Prostate gland (tissue), 2 donors: ENCODE data around the gene COG5. TPM values are rescaled to one million over a fixed set of nuclear protein-coding genes. Genes with fewer than 3 reads are reported as not detected.

ENCODE experiments used
- DNase-seq: peaks from one replicate; pipeline ENCODE4 v3.0.0-alpha.2; 2019; ENCODE audit warnings: low spot score
- H3K27ac ChIP-seq, 2 donors: fragments of 200-600 bp; sonication (generic); 2 replicates each; pipeline ENCODE4 v1.5.1; 2017 to 2019
- H3K27me3 ChIP-seq: fragments of 200-600 bp; sonication (generic); replicated peaks from 2 replicates; pipeline ENCODE4 v1.5.1; 2019; ENCODE audit not compliant: insufficient read depth
- H3K36me3 ChIP-seq, 2 donors: fragments of 200-600 bp; sonication (generic); 1 replicate in 1 of 2; 2 replicates in 1 of 2; pipeline versions ENCODE4 v1.5.1 to v1.8.1; 2017 to 2019
- H3K4me1 ChIP-seq: fragments of 200-600 bp; sonication (generic); replicated peaks from 2 replicates; pipeline ENCODE4 v1.5.1; 2019
- H3K4me3 ChIP-seq, 2 donors: fragments of 200-600 bp; sonication (generic); 2 replicates each; pipeline ENCODE4 v1.5.1; 2017 to 2019
- H3K9me3 ChIP-seq: fragments of 200-600 bp; sonication (generic); 2 replicates; pipeline ENCODE4 v1.5.1; 2017
- POLR2A ChIP-seq: fragments of 450-650 bp; IDR thresholded peaks from one replicate; pipeline ENCODE4 v1.6.1; 2016; ENCODE audit warnings: antibody characterized with exemption, mild to moderate bottlenecking
- POLR2AphosphoS5 ChIP-seq: sonication (generic); formaldehyde crosslinking; IDR thresholded peaks from one replicate; pipeline ENCODE4 v1.6.1; 2017; ENCODE audit warnings: antibody characterized with exemption
- WGBS: methylation state at CpG from one replicate; pipeline ENCODE4 v1.1.5; 2018; 5-methylcytosine and 5-hydroxymethylcytosine counted together
- intact Hi-C: fragments of 100-400 bp; cut with DNase I; formaldehyde crosslinking; loops from one replicate; pipeline ENCODE4 v1.14.2; 2022
- total RNA-seq, 2 donors: library from RNA; depleted of rRNA; stranded (reverse); fragments of >200 nt; gene quantifications; one replicate each; pipeline ENCODE4 v1.1.0, GENCODE V29; 2016
- TF ChIP-seq, protein P1 (sequence below), 4 experiments: fragments of 200-600 bp in 2 of 4; fragments of 450-650 bp in 2 of 4; sonication (generic) in 2 of 4; IDR thresholded peaks; 1 replicate in 3 of 4; 2 replicates in 1 of 4; pipeline ENCODE4 v1.5.1; 2016 to 2019; ENCODE audit warnings: antibody characterized with exemption in 4 of 4, mild to moderate bottlenecking in 2 of 4, moderate library complexity in 2 of 4

COG5 gene
- total RNA-seq, 2 donors from 2014 or later, result 35.1 to 86.4 TPM

DNA sequence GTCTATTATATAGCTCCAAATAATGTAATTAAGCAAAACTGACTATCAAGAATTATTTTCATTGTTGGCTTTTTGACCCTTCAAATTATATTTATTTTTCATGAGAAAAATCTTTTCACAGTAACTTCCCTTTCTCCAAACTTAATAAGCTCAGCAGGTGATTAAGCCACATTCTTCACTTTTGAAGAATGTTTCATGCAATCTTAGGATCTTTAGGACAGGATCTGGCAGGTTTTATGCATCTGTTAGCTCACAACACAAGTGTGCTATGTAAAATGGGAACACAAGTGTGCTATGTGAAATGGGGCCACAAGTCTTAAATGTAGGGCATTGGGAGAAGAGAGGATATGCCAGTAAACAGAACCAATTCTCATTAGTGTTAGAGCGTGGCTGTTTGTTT, 42.6 kb upstream of the COG5 start:
- H3K4me3 ChIP-seq, result no peak overlapping the region
- 84% methylated on average over 1 of the region's 1 CpG for WGBS
- H3K36me3 ChIP-seq, result no peaks in the 10 kb centered on the region
- no peak for DNase-seq
- H3K9me3 ChIP-seq, result no peaks in the 10 kb centered on the region
- no peaks in the 10 kb centered on the region for H3K27me3 ChIP-seq
- H3K4me1 ChIP-seq, result no peaks in the 10 kb centered on the region
- intact Hi-C loops, result no loop called here
- H3K27ac ChIP-seq, result no peak overlapping the region
- no peak for TF ChIP-seq POLR2AphosphoS5
- TF ChIP-seq, protein P1, sequence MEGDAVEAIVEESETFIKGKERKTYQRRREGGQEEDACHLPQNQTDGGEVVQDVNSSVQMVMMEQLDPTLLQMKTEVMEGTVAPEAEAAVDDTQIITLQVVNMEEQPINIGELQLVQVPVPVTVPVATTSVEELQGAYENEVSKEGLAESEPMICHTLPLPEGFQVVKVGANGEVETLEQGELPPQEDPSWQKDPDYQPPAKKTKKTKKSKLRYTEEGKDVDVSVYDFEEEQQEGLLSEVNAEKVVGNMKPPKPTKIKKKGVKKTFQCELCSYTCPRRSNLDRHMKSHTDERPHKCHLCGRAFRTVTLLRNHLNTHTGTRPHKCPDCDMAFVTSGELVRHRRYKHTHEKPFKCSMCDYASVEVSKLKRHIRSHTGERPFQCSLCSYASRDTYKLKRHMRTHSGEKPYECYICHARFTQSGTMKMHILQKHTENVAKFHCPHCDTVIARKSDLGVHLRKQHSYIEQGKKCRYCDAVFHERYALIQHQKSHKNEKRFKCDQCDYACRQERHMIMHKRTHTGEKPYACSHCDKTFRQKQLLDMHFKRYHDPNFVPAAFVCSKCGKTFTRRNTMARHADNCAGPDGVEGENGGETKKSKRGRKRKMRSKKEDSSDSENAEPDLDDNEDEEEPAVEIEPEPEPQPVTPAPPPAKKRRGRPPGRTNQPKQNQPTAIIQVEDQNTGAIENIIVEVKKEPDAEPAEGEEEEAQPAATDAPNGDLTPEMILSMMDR (IDR thresholded peaks at IDR 0.05), result no peak
- TF ChIP-seq POLR2A, result no peak

DNA sequence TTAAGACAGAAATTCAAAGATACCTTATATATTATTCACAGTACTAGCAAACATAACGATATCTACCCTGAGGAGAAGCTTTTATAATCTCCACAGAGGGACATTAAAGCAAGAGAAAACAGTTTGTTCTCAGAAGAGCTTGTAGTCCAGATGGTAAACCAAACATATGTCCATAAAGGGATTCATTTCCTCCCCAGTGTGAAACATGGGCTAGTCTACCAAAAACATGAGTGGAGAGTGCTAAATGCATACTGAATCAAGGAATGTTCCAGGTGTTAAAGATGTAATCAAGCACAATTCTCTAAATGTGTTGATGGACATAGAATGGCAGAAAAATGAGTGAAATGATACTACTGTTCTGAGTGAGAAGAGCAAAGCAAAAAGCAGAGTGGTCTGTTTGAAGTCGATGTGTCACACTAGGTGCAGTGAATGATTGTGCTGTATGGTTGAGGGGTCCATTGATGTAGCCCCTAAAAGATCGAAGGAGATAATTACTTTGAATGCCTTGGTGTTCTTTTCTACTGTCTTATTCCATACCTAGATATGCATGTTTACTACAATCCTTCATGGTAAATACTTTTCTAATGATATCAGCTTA, 41.6 kb upstream of the COG5 start:
- Histone ChIP-seq H3K27ac (no peak overlapping the region), H3K4me3 (no peak overlapping the region), H3K4me1 (no peaks in the 10 kb centered on the region), H3K36me3 (no peaks in the 10 kb centered on the region), H3K27me3 (no peaks in the 10 kb centered on the region), H3K9me3 (no peaks in the 10 kb centered on the region)
- intact Hi-C loops, result no loop called here
- 80% methylated on average over 3 of the region's 3 CpGs for WGBS
- no peak for DNase-seq
- TF ChIP-seq, protein P1 (IDR thresholded peaks at IDR 0.05), result no peak
- TF ChIP-seq POLR2A (no peak), POLR2AphosphoS5 (no peak)

DNA sequence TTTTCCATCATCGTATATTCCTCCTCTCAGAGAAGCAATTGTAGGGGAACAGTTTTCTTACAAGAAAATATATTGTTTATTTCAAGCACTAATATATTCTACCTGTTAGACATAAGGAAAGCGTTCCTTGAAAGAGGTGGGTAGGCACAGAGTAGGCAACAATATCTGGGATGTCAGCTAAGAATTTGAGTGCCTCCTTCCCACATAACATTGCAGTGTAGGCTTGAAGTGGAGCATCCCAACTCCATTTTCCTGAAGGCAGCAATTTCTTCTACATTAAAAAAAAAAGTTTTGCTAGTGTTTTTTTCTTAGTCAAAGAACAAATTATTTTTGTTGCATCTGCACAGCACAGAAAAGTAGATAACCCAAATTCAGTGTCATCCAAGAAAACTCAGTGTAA, 37.1 kb upstream of the COG5 start:
- Histone ChIP-seq H3K27ac (no peak overlapping the region), H3K9me3 (no peaks in the 10 kb centered on the region), H3K27me3 (no peaks in the 10 kb centered on the region), H3K36me3 (no peaks in the 10 kb centered on the region), H3K4me3 (no peak overlapping the region), H3K4me1 (peaks cover 5% of the 10 kb centered on the region)
- intact Hi-C loops, result no loop called here
- no peak for DNase-seq
- 90% methylated on average over 2 of the region's 2 CpGs for WGBS
- TF ChIP-seq POLR2A (no peak), POLR2AphosphoS5 (no peak)
- TF ChIP-seq, protein P1 (IDR thresholded peaks at IDR 0.05), result no peak

- TF ChIP-seq, protein P1 (IDR thresholded peaks at IDR 0.05), result no peak
- TF ChIP-seq POLR2AphosphoS5 (no peak), POLR2A (no peak)
- no peaks in the 10 kb centered on the region for H3K36me3 ChIP-seq
- no peak overlapping the region for H3K27ac ChIP-seq
- no peaks in the 10 kb centered on the region for H3K27me3 ChIP-seq
- intact Hi-C loops, result no loop called here
- H3K4me1 ChIP-seq, result peaks cover 8% of the 10 kb centered on the region
- no peaks in the 10 kb centered on the region for H3K9me3 ChIP-seq
- H3K4me3 ChIP-seq, result no peak overlapping the region
- DNase-seq, result no peak
- 97% methylated on average over 1 of the region's 1 CpG for WGBS
These were observed 35.5 kb upstream of the COG5 start for GRCh38 chr7:107599262-107599661.

- Histone ChIP-seq H3K36me3 (no peaks in the 10 kb centered on the region), H3K4me3 (no peak overlapping the region), H3K27ac (peak overlapping the region in 1 of 2 donors; percentile 52), H3K4me1 (peaks cover 8% of the 10 kb centered on the region), H3K27me3 (no peaks in the 10 kb centered on the region), H3K9me3 (no peaks in the 10 kb centered on the region)
- DNase-seq, result no peak
- TF ChIP-seq POLR2AphosphoS5, result peak; percentile 11
- TF ChIP-seq POLR2A, result no peak
- 41% methylated on average over 4 of the region's 4 CpGs for WGBS
- intact Hi-C loops, result no loop called here
These were observed 34.2 kb upstream of the COG5 start for GRCh38 chr7:107597953-107598352.
